GM18526 (cell line): ENCODE data around the gene BACH2.

Experiments used
- POLR2A ChIP-seq: IDR thresholded peaks from 3 replicates; pipeline ENCODE4 v1.6.1; 2011; ENCODE audit not compliant: insufficient read length; ENCODE audit errors: extremely low read depth

The BACH2 gene

DNA sequence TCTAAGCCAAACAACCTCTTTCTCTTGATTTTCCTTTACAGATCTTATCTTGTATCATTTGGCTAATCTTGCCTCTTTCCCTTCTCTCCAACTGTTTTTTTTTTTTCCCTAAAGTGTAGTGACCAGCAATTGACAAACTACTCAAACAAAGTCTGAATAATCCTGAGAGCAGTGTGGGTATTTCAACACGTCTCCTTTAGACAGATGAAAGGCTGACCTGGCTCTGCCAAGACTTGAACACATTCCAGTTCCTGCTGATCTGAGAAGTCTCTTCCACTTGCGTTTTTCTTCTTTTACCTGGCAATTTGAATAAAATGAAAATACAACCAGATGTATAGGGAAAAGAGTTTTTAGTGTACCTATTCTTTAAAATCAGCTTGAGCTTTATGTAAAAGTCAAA lies 234.0 kb downstream of the BACH2 start:
- no peak for TF ChIP-seq POLR2A

- no peak for TF ChIP-seq POLR2A
These were observed 234.6 kb downstream of the BACH2 start for GRCh38 chr6:90062051-90062450.

GRCh38 chr6:90053614-90054013 lies 243.0 kb downstream of the BACH2 start:
- no peak for TF ChIP-seq POLR2A

- TF ChIP-seq POLR2A, result no peak
These were observed 247.3 kb downstream of the BACH2 start for GRCh38 chr6:90049295-90049694.

DNA sequence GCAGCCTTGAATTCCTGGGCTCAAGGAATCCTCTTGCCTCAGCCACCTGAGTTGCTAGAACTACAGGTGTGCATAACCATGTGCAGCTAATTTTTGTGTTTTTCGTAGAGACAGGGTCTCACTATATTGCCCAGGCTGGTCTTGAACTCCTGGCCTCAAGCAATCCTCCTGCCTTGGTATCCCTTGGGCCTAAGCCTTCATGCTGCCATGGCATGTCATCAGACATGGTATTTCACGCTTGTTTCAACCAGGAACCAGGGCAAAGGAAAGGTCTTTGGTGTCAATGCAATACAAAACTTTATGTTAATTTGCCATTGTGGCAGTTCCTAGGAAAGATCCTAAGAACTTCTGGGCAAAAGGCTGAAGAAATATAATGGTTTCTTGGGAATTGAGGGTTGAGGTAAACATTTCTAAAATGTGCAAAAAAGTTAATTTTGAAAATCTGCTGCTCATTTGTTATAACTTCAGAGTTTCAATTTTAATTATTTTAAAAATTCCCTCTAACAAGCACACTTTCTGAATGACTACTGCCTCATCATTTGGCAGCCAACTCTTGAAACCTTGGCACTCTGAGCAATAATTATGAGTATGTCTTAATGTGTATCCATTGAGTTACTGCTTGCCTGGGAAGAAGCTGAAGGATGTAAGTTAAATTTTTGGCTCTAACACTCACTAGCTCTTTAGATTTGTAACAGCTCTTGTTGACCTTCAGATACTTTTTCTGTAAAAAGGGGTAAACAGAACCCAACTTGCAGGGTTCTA lies 248.3 kb downstream of the BACH2 start:
- TF ChIP-seq POLR2A, result no peak

DNA sequence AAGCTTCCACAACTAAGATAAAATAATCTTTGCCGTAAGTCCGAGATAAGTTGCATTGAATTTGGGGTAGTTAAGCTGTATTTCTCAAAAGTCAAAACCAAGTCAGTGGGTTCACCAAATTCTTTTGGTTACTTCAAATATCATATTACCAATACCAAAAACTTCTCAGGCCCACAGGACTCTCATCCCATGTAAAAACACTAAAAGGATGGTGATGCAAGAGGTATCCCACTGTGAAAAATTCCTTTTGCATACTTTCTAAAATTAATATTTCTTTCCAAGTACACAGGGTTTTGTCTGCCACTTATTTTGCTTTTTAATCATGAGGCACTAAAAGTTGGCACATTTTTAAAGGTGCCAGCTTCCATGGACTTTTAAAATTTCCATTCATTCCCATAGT lies 251.1 kb downstream of the BACH2 start:
- no peak for TF ChIP-seq POLR2A

DNA sequence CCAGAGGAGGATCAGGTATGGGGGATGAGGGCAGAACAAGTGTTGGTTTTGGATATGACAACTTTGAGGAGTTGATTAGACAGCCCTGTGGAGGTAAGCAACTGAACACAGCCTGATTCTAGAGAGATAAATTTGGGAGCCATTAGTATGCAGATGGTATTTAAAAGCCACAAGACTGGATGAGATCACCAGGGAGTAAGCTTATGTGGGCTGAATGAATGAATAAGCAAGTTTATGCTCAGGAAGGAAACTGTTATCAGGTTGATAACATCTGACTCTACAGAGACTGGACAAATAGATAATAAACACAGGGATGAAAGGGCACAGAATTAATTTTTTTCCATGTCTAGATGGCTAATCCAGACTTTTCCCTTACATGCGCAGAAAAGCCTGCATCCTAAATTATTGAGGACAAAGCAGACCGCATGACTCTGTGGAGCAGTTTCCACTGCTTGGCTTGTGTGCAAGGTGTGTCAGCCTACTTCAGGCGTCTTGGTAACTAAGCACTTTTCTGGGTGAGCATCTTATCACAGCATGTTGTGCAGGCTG lies 251.7 kb downstream of the BACH2 start:
- TF ChIP-seq POLR2A, result no peak

- no peak for TF ChIP-seq POLR2A
These were observed 252.3 kb downstream of the BACH2 start for GRCh38 chr6:90044182-90044832.

DNA sequence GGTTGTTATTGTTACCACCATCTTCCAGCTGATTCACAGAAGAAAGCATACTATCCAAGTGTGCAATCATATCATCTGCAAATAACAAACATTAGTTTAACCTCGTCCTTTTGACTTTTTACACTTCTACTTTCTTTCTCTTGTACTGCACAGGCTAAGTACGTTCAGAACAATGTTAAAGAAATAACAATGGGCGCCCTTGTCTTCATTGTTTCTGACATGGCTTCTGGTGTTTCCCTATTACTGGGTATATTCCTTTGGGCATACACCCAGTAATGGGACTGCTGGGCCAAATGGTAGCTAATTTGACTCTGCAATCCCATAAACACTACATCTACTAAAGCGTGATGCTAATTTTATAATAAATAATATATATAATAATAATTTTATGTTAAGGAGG lies 255.7 kb downstream of the BACH2 start:
- no peak for TF ChIP-seq POLR2A

GRCh38 chr6:90039911-90040310 lies 256.7 kb downstream of the BACH2 start:
- TF ChIP-seq POLR2A, result no peak

DNA sequence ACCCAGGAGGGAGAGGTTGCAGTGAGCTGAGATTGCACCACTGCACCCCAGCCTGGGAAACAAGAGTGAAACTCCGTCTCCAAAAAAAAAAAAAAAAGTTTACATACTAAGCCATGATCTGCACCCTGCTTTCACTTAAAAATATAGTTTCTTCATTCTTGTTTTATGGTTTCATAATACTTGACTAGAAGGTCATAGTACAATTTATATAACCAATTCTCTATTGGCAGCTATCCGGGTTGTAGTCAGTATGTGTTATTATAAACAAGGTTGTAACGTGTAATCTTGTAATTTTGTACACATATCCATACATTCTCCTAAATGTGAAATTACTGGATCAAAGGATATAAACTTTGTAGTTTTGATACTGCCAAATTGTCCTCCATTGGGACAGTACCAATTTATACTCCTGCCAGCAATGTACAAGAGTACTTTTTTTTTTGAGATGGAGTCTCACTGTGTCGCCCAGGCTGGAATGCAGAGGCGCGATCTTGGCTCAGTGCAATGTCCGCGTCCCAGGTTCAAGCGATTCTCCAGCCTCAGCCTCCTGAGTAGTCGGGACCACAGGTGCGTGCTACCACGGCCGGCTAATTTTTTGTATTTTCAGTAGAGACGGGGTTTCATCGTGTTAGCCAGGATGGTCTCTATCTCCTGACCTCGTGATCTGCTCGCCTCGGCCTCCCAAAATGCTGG lies 257.5 kb downstream of the BACH2 start:
- no peak for TF ChIP-seq POLR2A

DNA sequence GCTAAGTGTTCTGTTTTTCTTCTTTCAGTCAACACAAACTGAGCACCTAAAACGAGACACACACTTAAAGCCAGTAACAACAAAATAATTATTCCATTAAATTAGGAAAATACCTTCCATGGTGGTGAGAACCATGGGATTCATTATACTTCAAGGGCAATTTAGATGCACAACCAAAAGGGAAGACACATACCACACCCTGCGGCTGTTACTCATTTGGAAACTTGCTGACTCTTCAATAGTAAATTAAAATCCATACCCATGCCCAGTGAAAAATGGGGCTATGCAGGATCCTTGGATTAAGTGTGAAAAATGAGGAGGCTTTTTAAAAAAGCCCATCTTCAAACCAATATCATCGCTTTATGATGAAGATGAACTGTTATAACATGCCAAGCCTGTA lies 259.7 kb downstream of the BACH2 start:
- TF ChIP-seq POLR2A, result no peak

GRCh38 chr6:90035047-90035723 lies 261.5 kb downstream of the BACH2 start:
- no peak for TF ChIP-seq POLR2A

DNA sequence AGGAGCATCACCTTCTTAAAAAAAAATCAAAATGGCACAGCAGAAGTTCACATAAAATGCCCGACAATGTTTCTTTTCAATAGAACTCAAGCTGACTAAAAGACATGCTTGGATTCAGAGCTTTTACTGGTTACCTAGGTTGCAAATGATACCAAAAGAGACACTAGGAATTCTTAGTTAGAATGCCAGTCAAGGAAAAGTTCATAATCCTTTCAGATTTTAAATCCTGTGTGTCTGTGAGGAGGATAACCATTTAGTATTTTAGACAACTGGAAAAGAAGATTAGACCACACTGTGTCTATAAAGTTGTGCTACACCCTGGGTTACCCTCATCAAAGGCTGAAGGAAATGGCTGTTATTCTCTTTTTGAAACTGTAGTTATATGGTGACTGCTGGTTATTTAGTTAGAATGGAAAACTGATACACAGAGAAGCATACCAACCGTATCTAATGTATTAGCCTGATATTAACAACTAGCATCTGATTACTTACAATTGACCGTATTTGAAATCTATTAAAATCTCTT lies 262.8 kb downstream of the BACH2 start:
- no peak for TF ChIP-seq POLR2A

DNA sequence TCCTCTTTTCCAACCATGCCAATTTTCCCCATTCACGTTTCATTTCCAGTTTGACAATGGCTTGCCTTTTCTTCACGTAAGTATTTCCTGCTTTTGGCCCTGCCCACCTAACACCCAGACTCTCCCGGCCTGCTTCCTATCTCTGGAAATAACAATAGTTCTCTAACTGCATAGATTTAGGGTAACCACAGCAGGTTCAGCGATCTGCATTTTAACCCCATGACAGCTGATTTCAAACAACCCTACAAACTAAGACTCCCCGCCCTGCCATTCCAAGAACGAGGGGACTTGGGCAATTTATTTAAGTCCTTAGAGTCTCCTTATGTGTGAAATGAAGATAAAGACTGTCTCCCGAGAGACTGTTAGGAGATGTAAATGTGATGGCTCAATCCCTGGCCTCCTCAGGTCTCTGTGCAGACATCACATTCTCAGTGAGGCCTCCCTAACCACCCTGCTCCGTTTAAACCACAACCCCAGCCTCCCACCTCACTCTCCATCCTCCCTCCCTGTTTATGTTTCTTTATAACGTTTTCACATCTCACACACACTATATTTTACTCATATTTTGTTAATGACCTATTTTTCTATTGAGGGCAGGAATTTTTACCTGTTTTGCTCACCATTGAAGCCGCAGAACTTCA lies 267.5 kb downstream of the BACH2 start:
- no peak for TF ChIP-seq POLR2A
